ENCODE results near the gene ZNF618.

ZNF618 gene

GRCh38 chr9:114021578-114021977 is 145.5 kb downstream of the ZNF618 start:
- no peak for DNase-seq (ENCODE audit: low read depth in 3 of 3)

- no peak for DNase-seq (ENCODE audit: low read depth in 3 of 3)
Measured at GRCh38 chr9:114023961-114024360, 147.9 kb downstream of the ZNF618 start.

DNA sequence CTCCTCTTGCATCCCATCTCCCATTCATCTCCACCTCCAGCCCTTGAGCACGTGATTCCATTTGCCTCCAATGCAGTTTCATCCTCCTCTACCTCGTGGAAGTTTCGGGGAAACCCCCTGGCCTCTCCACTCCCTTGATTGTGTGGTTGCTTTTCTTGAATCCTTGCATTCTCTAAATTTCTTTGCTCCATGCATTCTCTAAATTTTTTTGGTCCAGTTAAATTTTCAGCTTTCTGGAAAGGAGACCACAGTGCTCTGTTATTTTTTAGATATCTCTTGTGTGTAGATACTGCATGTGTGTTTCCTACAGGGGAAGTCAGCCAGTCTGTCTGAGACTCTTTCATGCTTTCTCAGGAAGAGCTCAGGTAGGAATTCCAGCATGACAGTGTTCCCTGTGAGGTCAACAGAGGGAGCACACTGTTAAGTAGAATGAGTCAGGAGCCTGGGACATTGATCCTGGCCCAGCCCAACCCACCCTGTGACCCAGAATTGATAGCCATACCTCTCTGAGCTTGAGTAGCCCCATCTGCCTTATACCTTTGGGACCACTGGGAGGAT is 149.2 kb downstream of the ZNF618 start:
- DNase-seq (ENCODE audit: low read depth in 3 of 3) = no peak

GRCh38 chr9:114025760-114026159 is 149.7 kb downstream of the ZNF618 start:
- no peak for DNase-seq (ENCODE audit: low read depth in 3 of 3)

DNA sequence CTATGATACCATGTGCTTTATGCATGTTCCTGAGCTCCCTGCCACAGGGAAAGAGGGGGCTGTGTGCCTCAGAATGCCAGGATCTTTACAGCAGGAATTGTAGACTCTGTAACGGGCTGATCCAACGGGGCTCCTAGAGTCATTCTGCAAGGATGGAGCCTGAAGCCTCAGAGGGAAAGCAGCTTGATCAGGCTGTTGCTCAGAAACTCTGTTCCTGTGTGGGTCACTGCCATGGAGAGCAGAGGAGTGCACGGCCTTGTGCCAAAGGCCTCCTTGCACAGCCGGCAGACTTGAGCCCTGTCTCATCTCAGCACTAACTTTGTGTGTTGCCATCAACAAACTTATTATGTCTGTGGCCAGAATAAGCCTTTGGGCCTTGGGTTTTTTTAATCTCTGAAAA is 150.2 kb downstream of the ZNF618 start:
- DNase-seq (ENCODE audit: low read depth in 3 of 3) = no peak

DNA sequence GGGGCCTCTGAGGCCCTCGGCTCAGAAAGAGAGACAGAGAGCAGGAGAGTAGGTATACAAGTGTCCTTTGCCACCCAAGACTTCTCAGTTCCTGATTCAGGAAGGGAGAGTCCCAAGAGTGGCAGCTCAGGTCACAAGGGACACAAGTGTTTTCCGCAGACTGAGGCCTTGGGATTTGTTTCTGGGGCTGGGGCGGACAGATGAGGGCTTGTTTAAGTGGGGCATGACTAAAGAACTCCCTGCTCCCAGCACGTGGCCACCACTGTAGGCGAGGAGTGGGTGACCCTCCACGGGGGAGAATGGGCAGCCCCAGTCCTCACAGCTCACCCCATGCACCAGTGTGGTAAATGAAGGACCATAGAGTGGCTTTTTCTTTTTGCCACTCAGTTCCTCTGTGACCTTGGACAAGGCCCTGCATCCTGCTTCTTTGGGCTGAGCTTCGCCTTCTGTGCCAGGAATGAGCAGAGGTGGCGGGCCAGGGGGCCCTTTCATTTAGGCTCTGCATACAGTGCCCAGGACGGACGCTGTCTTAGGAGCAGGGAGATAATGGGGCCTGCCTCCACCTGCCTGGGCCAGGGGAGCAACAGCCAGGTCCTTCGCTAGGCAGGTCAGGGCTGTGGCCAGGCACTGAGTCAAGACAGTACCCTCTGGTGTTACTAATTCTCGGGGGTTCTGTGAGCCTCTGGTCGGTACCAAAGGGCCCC is 151.2 kb downstream of the ZNF618 start:
- no peak for DNase-seq (ENCODE audit: low read depth in 3 of 3)

GRCh38 chr9:114027863-114028465 is 151.9 kb downstream of the ZNF618 start:
- DNase-seq (ENCODE audit: low read depth in 3 of 3) = no peak

GRCh38 chr9:114028646-114029045 is 152.5 kb downstream of the ZNF618 start:
- no peak for DNase-seq (ENCODE audit: low read depth in 3 of 3)

DNA sequence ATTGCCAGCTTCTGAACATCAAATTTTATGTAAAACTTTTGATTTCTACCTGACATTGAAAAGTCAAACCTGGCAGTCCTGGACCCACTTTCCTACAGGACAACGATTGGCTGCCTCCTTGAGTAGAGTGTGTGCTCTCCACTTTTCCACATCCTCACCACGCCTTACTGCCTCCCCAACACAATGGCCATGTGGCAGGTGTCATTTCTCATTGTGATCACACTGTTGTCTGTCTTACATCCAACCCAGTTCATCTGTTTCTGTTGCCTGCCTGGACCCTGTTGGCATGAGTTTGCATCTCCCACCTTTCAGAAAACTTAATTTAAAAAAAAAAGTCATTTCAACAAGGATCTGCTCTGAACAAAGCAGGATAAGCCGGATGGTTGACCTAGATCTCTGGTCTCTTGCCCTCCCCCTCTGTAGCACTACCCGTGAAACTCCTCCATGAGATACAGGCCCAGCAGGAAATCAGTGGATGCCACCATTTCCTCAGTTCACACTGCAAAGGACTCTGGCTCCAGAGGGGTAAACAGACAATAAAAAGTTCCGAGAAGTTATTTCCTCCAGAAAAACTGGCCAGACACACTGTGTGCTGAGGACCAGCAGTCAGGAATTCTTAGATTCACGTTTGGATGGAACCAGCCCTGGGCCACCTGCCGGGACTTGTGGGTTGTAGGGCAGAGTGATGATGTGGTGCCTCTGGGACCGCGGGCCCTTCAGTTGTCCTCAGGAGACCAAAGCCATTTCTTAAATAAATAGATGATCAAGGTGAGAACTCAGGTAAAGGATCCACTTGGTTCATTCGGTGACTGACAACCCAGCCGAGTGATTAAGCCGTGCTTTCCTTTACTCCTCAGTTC is 153.4 kb downstream of the ZNF618 start:
- no peak for DNase-seq (ENCODE audit: low read depth in 3 of 3)

GRCh38 chr9:114030364-114030763 is 154.3 kb downstream of the ZNF618 start:
- DNase-seq (ENCODE audit: low read depth in 3 of 3) = no peak

DNA sequence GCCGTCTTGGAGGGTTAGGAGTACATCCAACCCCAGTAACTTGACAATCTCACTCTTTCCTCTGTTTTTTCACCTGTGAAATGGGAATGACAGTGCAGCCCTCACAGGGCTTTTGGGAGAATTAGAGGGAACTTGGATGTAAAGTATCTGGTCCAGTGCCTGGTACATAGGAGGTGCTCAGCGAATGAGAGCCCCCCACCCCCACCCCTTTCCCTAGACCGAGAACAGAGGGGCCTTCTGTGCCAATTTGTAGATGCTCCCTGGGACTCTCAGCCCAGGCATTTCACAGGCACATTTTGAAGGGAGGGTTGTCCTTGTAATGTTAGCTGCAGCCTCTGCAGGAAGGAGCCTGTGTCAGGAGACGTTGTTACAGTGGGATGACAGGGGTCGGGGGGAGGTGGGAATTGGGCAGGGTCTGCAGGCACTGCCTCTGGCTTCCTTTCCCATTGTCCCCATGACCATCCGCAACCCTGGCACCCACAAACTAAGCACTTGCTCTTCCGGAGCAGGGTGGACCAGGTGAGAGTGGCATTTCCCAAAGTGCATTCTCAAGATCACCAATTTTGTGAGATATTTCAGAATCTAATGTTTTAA is 155.0 kb downstream of the ZNF618 start:
- DNase-seq (ENCODE audit: low read depth in 3 of 3) = no peak

- no peak for DNase-seq (ENCODE audit: low read depth in 3 of 3)
Measured at GRCh38 chr9:114031948-114032840, 156.1 kb downstream of the ZNF618 start.

GRCh38 chr9:114033397-114034103 is 157.4 kb downstream of the ZNF618 start:
- no peak for DNase-seq (ENCODE audit: low read depth in 3 of 3)

- no peak for DNase-seq (ENCODE audit: low read depth in 3 of 3)
Measured at GRCh38 chr9:114034196-114034595, 158.1 kb downstream of the ZNF618 start.

DNA sequence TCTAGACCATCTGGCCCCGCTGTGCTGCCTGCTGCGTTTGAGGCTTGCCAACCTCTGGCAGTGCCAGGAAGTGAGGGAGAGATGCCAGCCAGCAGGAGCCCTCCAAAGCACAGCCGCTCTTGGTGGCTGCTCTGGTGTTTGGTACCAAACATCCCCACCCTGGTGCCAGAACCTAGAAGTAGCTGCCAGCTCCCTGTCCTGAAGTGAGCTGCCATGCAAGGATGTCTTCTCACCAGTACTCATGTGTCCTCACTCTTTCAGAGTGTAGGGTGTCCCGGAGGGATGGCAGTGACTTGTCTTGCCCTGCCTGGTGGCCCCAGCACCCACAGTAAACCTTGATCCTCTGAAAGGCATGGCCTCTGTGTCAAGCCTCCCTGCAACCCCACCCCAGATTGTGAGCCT is 158.6 kb downstream of the ZNF618 start:
- no peak for DNase-seq (ENCODE audit: low read depth in 3 of 3)

DNA sequence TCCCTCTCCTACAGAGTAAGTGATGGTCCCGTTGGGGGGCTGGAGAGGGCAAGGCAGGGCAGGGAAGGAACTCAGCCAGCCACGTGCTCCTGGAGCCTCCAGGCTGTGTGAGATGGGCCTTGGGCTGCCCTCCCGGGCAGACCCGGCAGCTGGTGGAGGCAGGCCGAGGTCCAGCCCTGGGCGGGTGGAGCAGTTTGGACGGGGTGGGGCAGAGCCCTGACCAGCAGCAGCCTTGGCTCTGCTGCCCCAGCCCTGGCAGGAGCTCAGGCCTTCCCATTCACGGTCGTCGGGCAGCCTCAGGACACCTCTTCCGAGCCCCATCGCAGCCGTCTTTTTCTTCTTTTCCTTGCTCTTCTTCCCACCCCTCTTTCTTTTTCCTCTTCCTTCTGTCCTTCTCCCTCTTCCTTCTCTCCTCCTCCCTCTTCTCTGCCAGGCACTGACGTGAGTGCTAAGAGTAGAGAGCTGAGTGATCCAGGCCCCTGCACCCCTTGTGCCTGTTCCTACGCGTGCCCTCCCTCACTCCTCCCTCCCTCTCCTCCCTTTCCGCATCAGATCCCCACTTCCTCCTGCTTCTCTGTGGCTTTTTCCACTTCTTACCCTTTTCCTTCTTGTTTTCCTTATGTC is 159.2 kb downstream of the ZNF618 start:
- no peak for DNase-seq (ENCODE audit: low read depth in 3 of 3)

GRCh38 chr9:114035845-114036801 is 160.0 kb downstream of the ZNF618 start:
- DNase-seq (ENCODE audit: low read depth in 3 of 3) = no peak

DNA sequence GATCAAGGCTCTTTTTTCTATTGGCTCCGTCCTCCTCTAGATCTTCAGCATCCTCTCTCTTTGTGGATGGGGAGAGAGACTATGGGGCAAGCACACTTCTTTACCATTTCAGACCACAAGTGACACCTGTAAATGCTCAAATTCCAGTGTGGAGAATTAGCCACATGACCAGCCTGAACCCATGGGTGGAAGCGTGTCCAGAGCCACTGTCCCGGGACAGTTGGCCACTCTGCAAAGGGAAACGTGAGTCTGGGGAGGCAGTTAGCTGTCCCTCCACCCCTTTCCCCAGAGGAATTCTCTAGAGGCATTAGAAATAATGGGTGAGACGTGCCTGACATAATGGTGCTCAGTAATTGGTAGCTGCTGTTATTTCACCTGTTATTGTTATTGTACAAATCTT is 161.1 kb downstream of the ZNF618 start:
- DNase-seq (ENCODE audit: low read depth in 3 of 3) = no peak

All from stimulated activated CD4-positive, alpha-beta T cell treated with anti-CD3 and anti-CD28 coated beads, TNF-alpha, amount 100 ng/mL, for 24 hours (primary cell).